Thyroid gland (tissue), 4 donors: ENCODE measurements around the gene TICAM2.

Experiments
- POLR2A ChIP-seq, 2 donors: fragments of 450-650 bp; IDR thresholded peaks; one replicate each; pipeline ENCODE4 v1.6.1; 2017; ENCODE audit warnings: antibody characterized with exemption in 2 of 2, mild to moderate bottlenecking in 2 of 2, moderate library complexity in 1 of 2
- TF ChIP-seq, protein P1 (sequence below), 6 experiments: fragments of 200-600 bp in 3 of 6; fragments of 450-650 bp in 3 of 6; sonication (generic) in 3 of 6; IDR thresholded peaks; one replicate each; pipeline ENCODE4 v1.5.1; 2016 to 2019; ENCODE audit warnings: antibody characterized with exemption in 6 of 6, mild to moderate bottlenecking in 2 of 6, inconsistent platforms in 1 of 6, moderate library complexity in 1 of 6

DNA sequence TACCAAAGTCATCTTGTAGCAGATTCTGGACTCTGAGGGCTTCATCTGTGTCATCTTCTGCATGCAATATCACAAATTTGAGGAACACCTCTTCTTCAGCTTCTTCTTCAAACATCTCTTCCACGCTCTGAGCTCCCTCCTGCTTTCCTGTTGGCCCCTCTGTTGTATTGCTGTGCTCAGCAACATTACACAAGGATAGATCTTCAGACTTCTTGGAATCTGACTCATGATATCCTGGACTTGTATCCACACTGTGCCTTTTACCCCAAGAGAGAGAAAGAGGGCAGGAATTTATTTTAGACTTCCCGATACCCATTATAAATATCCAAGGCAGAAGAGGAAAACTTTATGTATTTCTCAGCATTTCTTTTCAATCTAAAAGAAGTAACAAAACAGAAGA is 21.3 kb downstream of the TICAM2 start:
- TF ChIP-seq, protein P1, sequence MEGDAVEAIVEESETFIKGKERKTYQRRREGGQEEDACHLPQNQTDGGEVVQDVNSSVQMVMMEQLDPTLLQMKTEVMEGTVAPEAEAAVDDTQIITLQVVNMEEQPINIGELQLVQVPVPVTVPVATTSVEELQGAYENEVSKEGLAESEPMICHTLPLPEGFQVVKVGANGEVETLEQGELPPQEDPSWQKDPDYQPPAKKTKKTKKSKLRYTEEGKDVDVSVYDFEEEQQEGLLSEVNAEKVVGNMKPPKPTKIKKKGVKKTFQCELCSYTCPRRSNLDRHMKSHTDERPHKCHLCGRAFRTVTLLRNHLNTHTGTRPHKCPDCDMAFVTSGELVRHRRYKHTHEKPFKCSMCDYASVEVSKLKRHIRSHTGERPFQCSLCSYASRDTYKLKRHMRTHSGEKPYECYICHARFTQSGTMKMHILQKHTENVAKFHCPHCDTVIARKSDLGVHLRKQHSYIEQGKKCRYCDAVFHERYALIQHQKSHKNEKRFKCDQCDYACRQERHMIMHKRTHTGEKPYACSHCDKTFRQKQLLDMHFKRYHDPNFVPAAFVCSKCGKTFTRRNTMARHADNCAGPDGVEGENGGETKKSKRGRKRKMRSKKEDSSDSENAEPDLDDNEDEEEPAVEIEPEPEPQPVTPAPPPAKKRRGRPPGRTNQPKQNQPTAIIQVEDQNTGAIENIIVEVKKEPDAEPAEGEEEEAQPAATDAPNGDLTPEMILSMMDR (IDR thresholded peaks at IDR 0.05): no peak
- no peak for TF ChIP-seq POLR2A (IDR thresholded peaks at IDR 0.05)
